ENCODE data around the gene BIN2. TPM values are rescaled to one million over a fixed set of nuclear protein-coding genes. Genes with fewer than 3 reads are reported as not detected.

Gene BIN2
- total RNA-seq, 1 experiment from 2014 or later = 0.20 TPM

DNA sequence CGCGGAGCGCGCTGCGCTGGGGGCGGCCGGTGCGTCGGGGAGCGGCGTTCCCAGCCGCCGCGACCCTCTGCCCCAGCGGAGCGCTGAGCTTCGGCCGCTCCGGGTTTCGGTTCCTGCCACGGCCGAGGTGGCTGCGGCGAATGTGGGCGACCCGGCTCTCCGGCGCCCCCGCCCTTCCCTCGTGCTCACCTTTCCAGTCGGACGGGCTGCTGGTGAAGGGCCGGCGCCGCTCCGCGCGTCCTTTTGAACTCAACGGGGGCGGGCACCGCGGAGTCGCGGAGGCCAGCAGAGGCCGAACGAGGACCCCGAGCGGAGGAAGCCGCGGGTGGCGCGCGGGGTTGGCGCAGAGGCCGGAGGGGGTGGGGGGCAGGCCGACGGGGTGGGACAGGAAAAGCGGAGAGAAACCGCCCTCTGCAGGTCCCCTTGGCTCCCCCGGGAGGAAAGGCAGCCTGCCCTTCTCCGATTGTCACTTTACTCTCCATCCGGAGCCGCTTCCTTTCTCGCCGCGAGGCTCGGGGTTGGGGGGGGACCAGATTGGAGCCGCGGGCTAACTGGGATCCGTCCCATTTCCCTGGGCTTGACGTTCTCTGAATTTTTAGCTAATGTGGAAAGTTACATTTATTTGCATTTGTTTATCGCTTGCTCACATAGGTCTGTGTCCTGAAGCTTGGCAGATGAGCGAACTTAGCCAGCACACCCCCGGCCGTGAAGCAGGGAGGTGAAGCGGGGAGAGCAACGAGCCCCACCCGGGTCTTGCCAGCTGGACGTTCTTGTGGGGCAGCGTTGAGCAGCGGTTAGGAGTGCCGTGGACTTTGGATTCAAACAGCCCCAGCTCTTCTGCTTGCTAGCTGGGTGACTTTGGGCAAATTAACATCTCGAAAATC, 53.7 kb downstream of the BIN2 start, which contains the start of gene SMAGP (continued):
- TF ChIP-seq ATF1 (CRISPR knock-in tag; IDR thresholded peaks at IDR 0.05) (no peak), FOXK1 (CRISPR knock-in tag; IDR thresholded peaks at IDR 0.05) (peak; percentile 59)
- TF ChIP-seq, protein P1, sequence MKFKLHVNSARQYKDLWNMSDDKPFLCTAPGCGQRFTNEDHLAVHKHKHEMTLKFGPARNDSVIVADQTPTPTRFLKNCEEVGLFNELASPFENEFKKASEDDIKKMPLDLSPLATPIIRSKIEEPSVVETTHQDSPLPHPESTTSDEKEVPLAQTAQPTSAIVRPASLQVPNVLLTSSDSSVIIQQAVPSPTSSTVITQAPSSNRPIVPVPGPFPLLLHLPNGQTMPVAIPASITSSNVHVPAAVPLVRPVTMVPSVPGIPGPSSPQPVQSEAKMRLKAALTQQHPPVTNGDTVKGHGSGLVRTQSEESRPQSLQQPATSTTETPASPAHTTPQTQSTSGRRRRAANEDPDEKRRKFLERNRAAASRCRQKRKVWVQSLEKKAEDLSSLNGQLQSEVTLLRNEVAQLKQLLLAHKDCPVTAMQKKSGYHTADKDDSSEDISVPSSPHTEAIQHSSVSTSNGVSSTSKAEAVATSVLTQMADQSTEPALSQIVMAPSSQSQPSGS (CRISPR knock-in tag; IDR thresholded peaks at IDR 0.05; ENCODE audit: borderline replicate concordance, low read depth) = no peak
- TF ChIP-seq, protein P2, sequence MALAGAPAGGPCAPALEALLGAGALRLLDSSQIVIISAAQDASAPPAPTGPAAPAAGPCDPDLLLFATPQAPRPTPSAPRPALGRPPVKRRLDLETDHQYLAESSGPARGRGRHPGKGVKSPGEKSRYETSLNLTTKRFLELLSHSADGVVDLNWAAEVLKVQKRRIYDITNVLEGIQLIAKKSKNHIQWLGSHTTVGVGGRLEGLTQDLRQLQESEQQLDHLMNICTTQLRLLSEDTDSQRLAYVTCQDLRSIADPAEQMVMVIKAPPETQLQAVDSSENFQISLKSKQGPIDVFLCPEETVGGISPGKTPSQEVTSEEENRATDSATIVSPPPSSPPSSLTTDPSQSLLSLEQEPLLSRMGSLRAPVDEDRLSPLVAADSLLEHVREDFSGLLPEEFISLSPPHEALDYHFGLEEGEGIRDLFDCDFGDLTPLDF (CRISPR knock-in tag; IDR thresholded peaks at IDR 0.05) = no peak
- TF ChIP-seq, protein P3, sequence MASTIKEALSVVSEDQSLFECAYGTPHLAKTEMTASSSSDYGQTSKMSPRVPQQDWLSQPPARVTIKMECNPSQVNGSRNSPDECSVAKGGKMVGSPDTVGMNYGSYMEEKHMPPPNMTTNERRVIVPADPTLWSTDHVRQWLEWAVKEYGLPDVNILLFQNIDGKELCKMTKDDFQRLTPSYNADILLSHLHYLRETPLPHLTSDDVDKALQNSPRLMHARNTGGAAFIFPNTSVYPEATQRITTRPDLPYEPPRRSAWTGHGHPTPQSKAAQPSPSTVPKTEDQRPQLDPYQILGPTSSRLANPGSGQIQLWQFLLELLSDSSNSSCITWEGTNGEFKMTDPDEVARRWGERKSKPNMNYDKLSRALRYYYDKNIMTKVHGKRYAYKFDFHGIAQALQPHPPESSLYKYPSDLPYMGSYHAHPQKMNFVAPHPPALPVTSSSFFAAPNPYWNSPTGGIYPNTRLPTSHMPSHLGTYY (CRISPR knock-in tag; IDR thresholded peaks at IDR 0.05) = no peak
- TF ChIP-seq, protein P4, sequence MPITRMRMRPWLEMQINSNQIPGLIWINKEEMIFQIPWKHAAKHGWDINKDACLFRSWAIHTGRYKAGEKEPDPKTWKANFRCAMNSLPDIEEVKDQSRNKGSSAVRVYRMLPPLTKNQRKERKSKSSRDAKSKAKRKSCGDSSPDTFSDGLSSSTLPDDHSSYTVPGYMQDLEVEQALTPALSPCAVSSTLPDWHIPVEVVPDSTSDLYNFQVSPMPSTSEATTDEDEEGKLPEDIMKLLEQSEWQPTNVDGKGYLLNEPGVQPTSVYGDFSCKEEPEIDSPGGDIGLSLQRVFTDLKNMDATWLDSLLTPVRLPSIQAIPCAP (CRISPR knock-in tag; IDR thresholded peaks at IDR 0.05) = peak; percentile 35; the same call in 1 of the 2 replicates

DNA sequence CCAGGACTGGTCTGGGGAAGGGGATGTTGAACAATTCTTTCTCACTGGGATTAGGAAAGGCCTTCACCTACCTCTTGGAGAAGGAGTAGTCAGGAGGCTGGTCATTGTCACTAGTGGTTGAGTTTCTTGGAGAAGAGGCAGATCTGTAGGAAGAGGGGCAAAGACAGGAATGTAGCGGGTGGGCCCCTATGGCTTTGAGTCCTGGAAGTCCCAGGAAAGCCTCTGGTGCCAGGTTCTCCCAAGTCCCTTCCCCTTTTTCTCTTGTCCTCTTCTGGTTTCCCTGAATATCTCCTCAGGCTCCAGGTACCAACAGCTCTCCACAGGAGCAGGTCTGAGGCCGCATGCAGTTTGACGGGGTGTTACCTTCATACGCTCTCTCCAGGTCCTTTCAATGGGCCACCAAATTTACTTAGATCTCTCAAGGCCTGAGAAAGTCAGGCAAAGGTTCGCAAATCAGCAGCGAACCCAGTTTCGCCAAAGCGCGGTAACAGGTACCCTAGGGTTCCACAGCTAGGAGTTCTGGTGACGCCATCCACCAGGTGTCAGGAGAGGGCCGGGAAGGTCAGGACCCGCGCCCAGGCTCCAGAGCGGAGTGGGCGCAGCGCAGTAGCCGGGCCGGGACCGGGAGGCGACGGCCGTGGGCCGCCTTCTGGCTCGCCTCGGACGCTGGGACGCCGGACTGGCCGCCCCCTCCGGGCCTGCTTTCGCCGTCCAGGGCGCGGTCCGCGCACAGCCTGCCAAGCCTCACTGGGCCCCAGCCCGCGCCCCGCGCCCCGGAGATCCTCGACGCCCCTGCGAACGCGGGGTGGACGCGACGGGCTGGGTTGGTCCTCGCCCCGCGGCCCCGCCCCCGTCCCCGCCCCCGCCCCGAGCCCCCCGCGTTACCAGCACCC, 54.6 kb downstream of the BIN2 start:
- Mint-ChIP-seq H3K36me3 (no peaks in the 10 kb centered on the region), H3K4me3 (peak overlapping the region; percentile 68), H3K9me3 (no peaks in the 10 kb centered on the region), H3K27ac (peak overlapping the region; percentile 74), H3K27me3 (ENCODE audit: low read depth) (peaks cover 17% of the 10 kb centered on the region), H3K4me1 (peaks cover 23% of the 10 kb centered on the region)
- ATAC-seq (peak; percentile 91), DNase-seq (ENCODE audit: low spot score) (peak; percentile 84)
- ChIA-PET POLR2A (interaction anchor here (1.0 to 1.2 kb wide), 2 partner anchors 66 to 72 kb away, joined by 4 read pairs; no protein-coding TSS in a partner anchor), CTCF (interaction anchor here (0.7 to 3.2 kb wide), 16 partner anchors 17 to 155 kb away, joined by 3 to 133 read pairs (median 5); partner anchors contain the start of genes DAZAP2, GALNT6 and SLC4A8)
- TF ChIP-seq IRF2 (CRISPR knock-in tag; IDR thresholded peaks at IDR 0.05; ENCODE audit: borderline replicate concordance, low read depth) = no peak
- no peak for TF ChIP-seq ZNF232 (CRISPR knock-in tag; IDR thresholded peaks at IDR 0.05)
- TF ChIP-seq PRRX2 (CRISPR knock-in tag; IDR thresholded peaks at IDR 0.05) = 0 out of 2 replicates have a peak, but pooled peaks have one; percentile 27
- TF ChIP-seq TEAD1 (CRISPR knock-in tag; IDR thresholded peaks at IDR 0.05) = peak; percentile 54; the same call in 1 of the 2 replicates
- TF ChIP-seq, protein P4 (CRISPR knock-in tag; IDR thresholded peaks at IDR 0.05) = no peak
- peak; percentile 19; the same call in 1 of the 2 replicates for TF ChIP-seq FOXK1 (CRISPR knock-in tag; IDR thresholded peaks at IDR 0.05)
- TF ChIP-seq, protein P5, sequence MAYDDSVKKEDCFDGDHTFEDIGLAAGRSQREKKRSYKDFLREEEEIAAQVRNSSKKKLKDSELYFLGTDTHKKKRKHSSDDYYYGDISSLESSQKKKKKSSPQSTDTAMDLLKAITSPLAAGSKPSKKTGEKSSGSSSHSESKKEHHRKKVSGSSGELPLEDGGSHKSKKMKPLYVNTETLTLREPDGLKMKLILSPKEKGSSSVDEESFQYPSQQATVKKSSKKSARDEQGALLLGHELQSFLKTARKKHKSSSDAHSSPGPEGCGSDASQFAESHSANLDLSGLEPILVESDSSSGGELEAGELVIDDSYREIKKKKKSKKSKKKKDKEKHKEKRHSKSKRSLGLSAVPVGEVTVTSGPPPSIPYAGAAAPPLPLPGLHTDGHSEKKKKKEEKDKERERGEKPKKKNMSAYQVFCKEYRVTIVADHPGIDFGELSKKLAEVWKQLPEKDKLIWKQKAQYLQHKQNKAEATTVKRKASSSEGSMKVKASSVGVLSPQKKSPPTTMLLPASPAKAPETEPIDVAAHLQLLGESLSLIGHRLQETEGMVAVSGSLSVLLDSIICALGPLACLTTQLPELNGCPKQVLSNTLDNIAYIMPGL (CRISPR knock-in tag; IDR thresholded peaks at IDR 0.05) = peak; percentile 86
- TF ChIP-seq, protein P6, sequence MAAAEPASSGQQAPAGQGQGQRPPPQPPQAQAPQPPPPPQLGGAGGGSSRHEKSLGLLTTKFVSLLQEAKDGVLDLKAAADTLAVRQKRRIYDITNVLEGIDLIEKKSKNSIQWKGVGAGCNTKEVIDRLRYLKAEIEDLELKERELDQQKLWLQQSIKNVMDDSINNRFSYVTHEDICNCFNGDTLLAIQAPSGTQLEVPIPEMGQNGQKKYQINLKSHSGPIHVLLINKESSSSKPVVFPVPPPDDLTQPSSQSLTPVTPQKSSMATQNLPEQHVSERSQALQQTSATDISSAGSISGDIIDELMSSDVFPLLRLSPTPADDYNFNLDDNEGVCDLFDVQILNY (CRISPR knock-in tag; IDR thresholded peaks at IDR 0.05) = 0 out of 2 replicates have a peak, but pooled peaks have one; percentile 8
- peak; percentile 72 for TF ChIP-seq FOXP1 (CRISPR knock-in tag; IDR thresholded peaks at IDR 0.05; ENCODE audit: borderline replicate concordance)
- TF ChIP-seq FOXJ3 (CRISPR knock-in tag; IDR thresholded peaks at IDR 0.05; ENCODE audit: borderline replicate concordance) = no peak
- TF ChIP-seq, protein P7, sequence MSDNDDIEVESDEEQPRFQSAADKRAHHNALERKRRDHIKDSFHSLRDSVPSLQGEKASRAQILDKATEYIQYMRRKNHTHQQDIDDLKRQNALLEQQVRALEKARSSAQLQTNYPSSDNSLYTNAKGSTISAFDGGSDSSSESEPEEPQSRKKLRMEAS (CRISPR knock-in tag; IDR thresholded peaks at IDR 0.05) = 0 out of 2 replicates have a peak, but pooled peaks have one; percentile 33
- peak; percentile 64 for TF ChIP-seq SP1 (CRISPR knock-in tag; conservative IDR thresholded peaks at IDR 0.05)
- TF ChIP-seq HMGA2 (CRISPR knock-in tag; IDR thresholded peaks at IDR 0.05) = no peak
- TF ChIP-seq, protein P8, sequence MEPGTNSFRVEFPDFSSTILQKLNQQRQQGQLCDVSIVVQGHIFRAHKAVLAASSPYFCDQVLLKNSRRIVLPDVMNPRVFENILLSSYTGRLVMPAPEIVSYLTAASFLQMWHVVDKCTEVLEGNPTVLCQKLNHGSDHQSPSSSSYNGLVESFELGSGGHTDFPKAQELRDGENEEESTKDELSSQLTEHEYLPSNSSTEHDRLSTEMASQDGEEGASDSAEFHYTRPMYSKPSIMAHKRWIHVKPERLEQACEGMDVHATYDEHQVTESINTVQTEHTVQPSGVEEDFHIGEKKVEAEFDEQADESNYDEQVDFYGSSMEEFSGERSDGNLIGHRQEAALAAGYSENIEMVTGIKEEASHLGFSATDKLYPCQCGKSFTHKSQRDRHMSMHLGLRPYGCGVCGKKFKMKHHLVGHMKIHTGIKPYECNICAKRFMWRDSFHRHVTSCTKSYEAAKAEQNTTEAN (CRISPR knock-in tag; IDR thresholded peaks at IDR 0.05) = no peak
- TF ChIP-seq TEAD4 (CRISPR knock-in tag; IDR thresholded peaks at IDR 0.05) = no peak

Measured in WTC11 (cell line).